ENCODE data around the gene SLC6A11.

GRCh38 chr3:10775828-10776227 lies 40.2 kb upstream of the SLC6A11 start:
- TF ChIP-seq, protein P1, sequence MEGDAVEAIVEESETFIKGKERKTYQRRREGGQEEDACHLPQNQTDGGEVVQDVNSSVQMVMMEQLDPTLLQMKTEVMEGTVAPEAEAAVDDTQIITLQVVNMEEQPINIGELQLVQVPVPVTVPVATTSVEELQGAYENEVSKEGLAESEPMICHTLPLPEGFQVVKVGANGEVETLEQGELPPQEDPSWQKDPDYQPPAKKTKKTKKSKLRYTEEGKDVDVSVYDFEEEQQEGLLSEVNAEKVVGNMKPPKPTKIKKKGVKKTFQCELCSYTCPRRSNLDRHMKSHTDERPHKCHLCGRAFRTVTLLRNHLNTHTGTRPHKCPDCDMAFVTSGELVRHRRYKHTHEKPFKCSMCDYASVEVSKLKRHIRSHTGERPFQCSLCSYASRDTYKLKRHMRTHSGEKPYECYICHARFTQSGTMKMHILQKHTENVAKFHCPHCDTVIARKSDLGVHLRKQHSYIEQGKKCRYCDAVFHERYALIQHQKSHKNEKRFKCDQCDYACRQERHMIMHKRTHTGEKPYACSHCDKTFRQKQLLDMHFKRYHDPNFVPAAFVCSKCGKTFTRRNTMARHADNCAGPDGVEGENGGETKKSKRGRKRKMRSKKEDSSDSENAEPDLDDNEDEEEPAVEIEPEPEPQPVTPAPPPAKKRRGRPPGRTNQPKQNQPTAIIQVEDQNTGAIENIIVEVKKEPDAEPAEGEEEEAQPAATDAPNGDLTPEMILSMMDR (IDR thresholded peaks at IDR 0.05 in 8 of 11, conservative IDR thresholded peaks at IDR 0.05 in 3 of 11) = no peak
- TF ChIP-seq POLR2A (IDR thresholded peaks at IDR 0.05) = no peak
